ENCODE results near the gene SCLY. TPM values are rescaled to one million over a fixed set of nuclear protein-coding genes. Genes with fewer than 3 reads are reported as not detected.

The SCLY gene
- total and polyA plus RNA-seq, 2 of the 13 experiments (the other 11 are each of a cell fraction or from before 2014, with no cell fraction given) = 27.9 to 38.6 TPM

GRCh38 chr2:238107525-238108422, 47.0 kb downstream of the SCLY start (continued):
- TF ChIP-seq HBP1 (CRISPR knock-in tag; IDR thresholded peaks at IDR 0.05; ENCODE audit: low read depth) (no peak), MLLT10 (CRISPR knock-in tag; IDR thresholded peaks at IDR 0.05) (no peak), NR2F6 (IDR thresholded peaks at IDR 0.05) (0 out of 2 replicates have a peak, but pooled peaks have one; percentile 11), NR2F6 (CRISPR knock-in tag; IDR thresholded peaks at IDR 0.05) (peak; percentile 65), ZNF556 (CRISPR knock-in tag; IDR thresholded peaks at IDR 0.05; ENCODE audit: borderline replicate concordance) (peak; percentile 61; the same call in 1 of the 2 replicates), ZNF446 (CRISPR knock-in tag; IDR thresholded peaks at IDR 0.05) (no peak), ZFP36L2 (CRISPR knock-in tag; IDR thresholded peaks at IDR 0.05) (0 out of 2 replicates have a peak, but pooled peaks have one; percentile 53), ZNF33B (CRISPR knock-in tag; IDR thresholded peaks at IDR 0.05) (0 out of 2 replicates have a peak, but pooled peaks have one; percentile 65), ATM (IDR thresholded peaks at IDR 0.05; ENCODE audit: borderline replicate concordance) (no peak), RBFOX2 (IDR thresholded peaks at IDR 0.05; ENCODE audit: low read depth, low read length) (0 out of 2 replicates have a peak, but pooled peaks have one; percentile 23), SAP130 (CRISPR knock-in tag; IDR thresholded peaks at IDR 0.05; ENCODE audit: low read depth) (peak; percentile 85), STAT6 (CRISPR knock-in tag; IDR thresholded peaks at IDR 0.05; ENCODE audit: borderline replicate concordance) (no peak), JUNB (CRISPR knock-in tag; IDR thresholded peaks at IDR 0.05; ENCODE audit: borderline replicate concordance) (no peak), GABPA (IDR thresholded peaks at IDR 0.05; ENCODE audit: low read depth, low read length) (no peak), GABPA (CRISPR knock-in tag; IDR thresholded peaks at IDR 0.05; ENCODE audit: low read depth) (no peak; the same call in 1 of the 2 replicates), ZNF672 (CRISPR knock-in tag; IDR thresholded peaks at IDR 0.05) (no peak), ZSCAN22 (CRISPR knock-in tag; IDR thresholded peaks at IDR 0.05) (no peak), ZNF746 (CRISPR knock-in tag; IDR thresholded peaks at IDR 0.05) (no peak)
- TF ChIP-seq, protein P1, sequence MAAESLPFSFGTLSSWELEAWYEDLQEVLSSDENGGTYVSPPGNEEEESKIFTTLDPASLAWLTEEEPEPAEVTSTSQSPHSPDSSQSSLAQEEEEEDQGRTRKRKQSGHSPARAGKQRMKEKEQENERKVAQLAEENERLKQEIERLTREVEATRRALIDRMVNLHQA (CRISPR knock-in tag; IDR thresholded peaks at IDR 0.05) = no peak
- TF ChIP-seq, protein P2, sequence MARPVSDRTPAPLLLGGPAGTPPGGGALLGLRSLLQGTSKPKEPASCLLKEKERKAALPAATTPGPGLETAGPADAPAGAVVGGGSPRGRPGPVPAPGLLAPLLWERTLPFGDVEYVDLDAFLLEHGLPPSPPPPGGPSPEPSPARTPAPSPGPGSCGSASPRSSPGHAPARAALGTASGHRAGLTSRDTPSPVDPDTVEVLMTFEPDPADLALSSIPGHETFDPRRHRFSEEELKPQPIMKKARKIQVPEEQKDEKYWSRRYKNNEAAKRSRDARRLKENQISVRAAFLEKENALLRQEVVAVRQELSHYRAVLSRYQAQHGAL (CRISPR knock-in tag; IDR thresholded peaks at IDR 0.05; ENCODE audit: not compliant biosample characterization) = no peak
- TF ChIP-seq, protein P3, sequence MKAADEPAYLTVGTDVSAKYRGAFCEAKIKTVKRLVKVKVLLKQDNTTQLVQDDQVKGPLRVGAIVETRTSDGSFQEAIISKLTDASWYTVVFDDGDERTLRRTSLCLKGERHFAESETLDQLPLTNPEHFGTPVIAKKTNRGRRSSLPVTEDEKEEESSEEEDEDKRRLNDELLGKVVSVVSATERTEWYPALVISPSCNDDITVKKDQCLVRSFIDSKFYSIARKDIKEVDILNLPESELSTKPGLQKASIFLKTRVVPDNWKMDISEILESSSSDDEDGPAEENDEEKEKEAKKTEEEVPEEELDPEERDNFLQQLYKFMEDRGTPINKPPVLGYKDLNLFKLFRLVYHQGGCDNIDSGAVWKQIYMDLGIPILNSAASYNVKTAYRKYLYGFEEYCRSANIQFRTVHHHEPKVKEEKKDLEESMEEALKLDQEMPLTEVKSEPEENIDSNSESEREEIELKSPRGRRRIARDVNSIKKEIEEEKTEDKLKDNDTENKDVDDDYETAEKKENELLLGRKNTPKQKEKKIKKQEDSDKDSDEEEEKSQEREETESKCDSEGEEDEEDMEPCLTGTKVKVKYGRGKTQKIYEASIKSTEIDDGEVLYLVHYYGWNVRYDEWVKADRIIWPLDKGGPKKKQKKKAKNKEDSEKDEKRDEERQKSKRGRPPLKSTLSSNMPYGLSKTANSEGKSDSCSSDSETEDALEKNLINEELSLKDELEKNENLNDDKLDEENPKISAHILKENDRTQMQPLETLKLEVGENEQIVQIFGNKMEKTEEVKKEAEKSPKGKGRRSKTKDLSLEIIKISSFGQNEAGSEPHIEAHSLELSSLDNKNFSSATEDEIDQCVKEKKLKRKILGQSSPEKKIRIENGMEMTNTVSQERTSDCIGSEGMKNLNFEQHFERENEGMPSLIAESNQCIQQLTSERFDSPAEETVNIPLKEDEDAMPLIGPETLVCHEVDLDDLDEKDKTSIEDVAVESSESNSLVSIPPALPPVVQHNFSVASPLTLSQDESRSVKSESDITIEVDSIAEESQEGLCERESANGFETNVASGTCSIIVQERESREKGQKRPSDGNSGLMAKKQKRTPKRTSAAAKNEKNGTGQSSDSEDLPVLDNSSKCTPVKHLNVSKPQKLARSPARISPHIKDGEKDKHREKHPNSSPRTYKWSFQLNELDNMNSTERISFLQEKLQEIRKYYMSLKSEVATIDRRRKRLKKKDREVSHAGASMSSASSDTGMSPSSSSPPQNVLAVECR (CRISPR knock-in tag; IDR thresholded peaks at IDR 0.05; ENCODE audit: borderline replicate concordance) = peak; percentile 61; the same call in 1 of the 2 replicates
